ENCODE data around the gene CEP85. TPM values are rescaled to one million over a fixed set of nuclear protein-coding genes. Genes with fewer than 3 reads are reported as not detected.

The CEP85 gene
- total RNA-seq, 4 donors from 2014 or later = 1.3 to 6.8 (median 4.7) TPM

- ATAC-seq = no peak
- TF ChIP-seq EP300 (IDR thresholded peaks at IDR 0.05) (no peak), POLR2A (IDR thresholded peaks at IDR 0.05) (no peak), POLR2AphosphoS5 (IDR thresholded peaks at IDR 0.05) (no peak), CTCF (IDR thresholded peaks at IDR 0.05) (no peak)
- no peaks in the 10 kb centered on the region for H3K9me3 ChIP-seq
- no peak overlapping the region for H3K4me3 ChIP-seq
- no peaks in the 10 kb centered on the region for H3K27me3 ChIP-seq
- H3K27ac ChIP-seq = peak overlapping the region in 3 of 4 donors; percentile 60 to 97 (median 95)
- H3K36me3 ChIP-seq = peaks cover 0 to 5% of the 10 kb centered on the region in 2 donors
- 14% methylated on average over 2 of the region's 5 CpGs; no CpG with 5 or more reads in 1 of the 2 donors for WGBS, 2 donors (ENCODE audit: low coverage in 1 of 2)
- peaks cover 0 to 71% (median 26%) of the 10 kb centered on the region in 3 donors for H3K4me1 ChIP-seq
Observed at GRCh38 chr1:26288311-26288941, 54.4 kb downstream of the CEP85 start.

GRCh38 chr1:26289158-26290059 lies 55.4 kb downstream of the CEP85 start:
- 67 to 94% methylated on average over 1 to 6 of the region's 21 CpGs for WGBS, 2 donors (ENCODE audit: low coverage in 1 of 2)
- H3K27me3 ChIP-seq = no peaks in the 10 kb centered on the region
- H3K36me3 ChIP-seq = peaks cover 0 to 11% of the 10 kb centered on the region in 2 donors
- peak overlapping the region in 3 of 4 donors; percentile 27 to 95 (median 60) for H3K27ac ChIP-seq
- no peak for ATAC-seq
- peaks cover 0 to 61% (median 23%) of the 10 kb centered on the region in 3 donors for H3K4me1 ChIP-seq
- no peak for TF ChIP-seq POLR2A (IDR thresholded peaks at IDR 0.05)
- no peak for TF ChIP-seq POLR2AphosphoS5 (IDR thresholded peaks at IDR 0.05)
- TF ChIP-seq EP300 (IDR thresholded peaks at IDR 0.05) = no peak
- TF ChIP-seq CTCF (IDR thresholded peaks at IDR 0.05) = no peak
- H3K4me3 ChIP-seq = no peak overlapping the region
- H3K9me3 ChIP-seq = no peaks in the 10 kb centered on the region

- Histone ChIP-seq H3K27me3 (no peaks in the 10 kb centered on the region), H3K4me1 (peaks cover 0 to 52% (median 14%) of the 10 kb centered on the region in 3 donors), H3K27ac (peak overlapping the region in 3 of 4 donors; percentile 48 to 95 (median 60)), H3K9me3 (no peaks in the 10 kb centered on the region), H3K36me3 (peaks cover 0 to 11% of the 10 kb centered on the region in 2 donors), H3K4me3 (no peak overlapping the region)
- TF ChIP-seq EP300 (IDR thresholded peaks at IDR 0.05) = no peak
- TF ChIP-seq CTCF (IDR thresholded peaks at IDR 0.05) = no peak
- no peak for TF ChIP-seq POLR2AphosphoS5 (IDR thresholded peaks at IDR 0.05)
- no peak for TF ChIP-seq POLR2A (IDR thresholded peaks at IDR 0.05)
- 67 to 72% methylated on average over 3 to 5 of the region's 11 CpGs for WGBS, 2 donors (ENCODE audit: low coverage in 1 of 2)
- ATAC-seq = no peak
Observed at GRCh38 chr1:26290122-26290881, 56.3 kb downstream of the CEP85 start.

- no peak overlapping the region for H3K4me3 ChIP-seq
- WGBS, 2 donors (ENCODE audit: low coverage in 1 of 2) = 50% methylated on average over 6 of the region's 11 CpGs; no CpG with 5 or more reads in 1 of the 2 donors
- H3K27me3 ChIP-seq = no peaks in the 10 kb centered on the region
- no peaks in the 10 kb centered on the region for H3K9me3 ChIP-seq
- peak overlapping the region in 3 of 4 donors; percentile 48 to 95 (median 60) for H3K27ac ChIP-seq
- H3K36me3 ChIP-seq = peaks cover 0 to 12% of the 10 kb centered on the region in 2 donors
- TF ChIP-seq POLR2AphosphoS5 (IDR thresholded peaks at IDR 0.05) (no peak), CTCF (IDR thresholded peaks at IDR 0.05) (no peak), POLR2A (IDR thresholded peaks at IDR 0.05) (no peak), EP300 (IDR thresholded peaks at IDR 0.05) (no peak)
- ATAC-seq = peak; percentile 14
- H3K4me1 ChIP-seq = peaks cover 0 to 46% (median 12%) of the 10 kb centered on the region in 3 donors
Observed at GRCh38 chr1:26290882-26291261, 56.9 kb downstream of the CEP85 start.

Measured in gastroesophageal sphincter (tissue), 4 donors.